ENCODE measurements around the gene IL13. TPM values are rescaled to one million over a fixed set of nuclear protein-coding genes. Genes with fewer than 3 reads are reported as not detected.
A peak's percentile ranks its signal among the peaks of the same experiment; 100 is the strongest.
"Not testable (repeated sequence)": the region's sequence is repeated elsewhere in the genome, so short reads cannot be mapped to it uniquely, and the experiment has no call there.

Gene IL13
- total and polyA plus RNA-seq, 5 donors from 2014 or later: 0.84 TPM; not detected in 4

DNA sequence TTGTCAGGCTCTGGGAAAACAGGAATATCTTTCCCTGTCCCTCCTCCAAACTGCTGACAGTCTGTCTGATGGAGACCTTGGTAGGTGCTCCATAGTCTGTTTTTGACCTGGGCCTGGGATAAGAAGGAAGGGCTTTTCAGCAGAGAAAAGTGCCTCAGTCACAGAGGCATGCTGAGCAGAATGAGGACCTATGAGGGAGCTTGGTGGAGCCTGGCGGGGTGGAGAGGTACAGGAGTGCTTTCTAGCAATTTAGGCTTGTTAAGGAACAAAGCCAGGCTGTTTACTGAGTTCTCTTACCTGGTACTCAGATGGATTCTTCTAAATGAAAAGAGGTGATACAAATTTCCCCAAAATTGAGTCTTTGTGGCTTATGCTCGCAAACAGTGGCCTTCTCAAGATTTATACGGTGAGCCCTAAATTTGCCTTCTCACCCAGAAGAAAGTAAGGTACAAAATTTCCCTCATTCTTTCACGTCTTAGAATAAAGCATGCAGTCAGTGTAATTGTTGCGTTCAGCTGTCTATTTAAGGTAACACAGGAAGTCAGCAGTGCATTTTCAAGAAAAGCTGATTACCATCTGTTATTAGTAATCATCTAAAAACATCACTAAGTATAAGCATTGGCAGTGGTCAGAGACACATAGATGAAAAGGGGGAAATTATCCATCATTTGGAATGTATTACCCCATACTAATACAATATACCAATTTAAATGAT is 28.6 kb upstream of the IL13 start:
- Histone ChIP-seq H3K36me3 (ENCODE audit: control insufficient read depth, insufficient read depth, low read length) (peaks cover 4% of the 10 kb centered on the region), H3K9me3 (ENCODE audit: control insufficient read depth in 2 of 2, low read length in 2 of 2) (no peaks in the 10 kb centered on the region), H3K4me3 (ENCODE audit: low read depth, low read length) (peak overlapping the region; percentile 21), H3K4me1 (ENCODE audit: control insufficient read depth, insufficient read depth, low read length, poor library complexity, severe bottlenecking) (peaks cover 9% of the 10 kb centered on the region), H3K27ac (ENCODE audit: insufficient read depth, low read length, poor library complexity, severe bottlenecking) (peak overlapping the region; percentile 34), H3K27me3 (ENCODE audit: control insufficient read depth, insufficient read depth, low read length) (no peaks in the 10 kb centered on the region)
- no peaks in the 10 kb centered on the region for H3K9me3 Mint-ChIP-seq
- H3K27ac Mint-ChIP-seq: peak overlapping the region; percentile 55 to 75 (median 74)
- H3K36me3 Mint-ChIP-seq: peaks cover 37% of the 10 kb centered on the region
- H3K4me1 Mint-ChIP-seq: peaks cover 6 to 32% (median 21%) of the 10 kb centered on the region in 4 donors
- peak in 2 of 3 donors; percentile 1 to 17 for DNase-seq
- peak; percentile 62 to 72 for ATAC-seq (ENCODE audit: low read depth in 2 of 2)
- no peak overlapping the region for H3K4me3 Mint-ChIP-seq
- H3K27me3 Mint-ChIP-seq: no peaks in the 10 kb centered on the region

DNA sequence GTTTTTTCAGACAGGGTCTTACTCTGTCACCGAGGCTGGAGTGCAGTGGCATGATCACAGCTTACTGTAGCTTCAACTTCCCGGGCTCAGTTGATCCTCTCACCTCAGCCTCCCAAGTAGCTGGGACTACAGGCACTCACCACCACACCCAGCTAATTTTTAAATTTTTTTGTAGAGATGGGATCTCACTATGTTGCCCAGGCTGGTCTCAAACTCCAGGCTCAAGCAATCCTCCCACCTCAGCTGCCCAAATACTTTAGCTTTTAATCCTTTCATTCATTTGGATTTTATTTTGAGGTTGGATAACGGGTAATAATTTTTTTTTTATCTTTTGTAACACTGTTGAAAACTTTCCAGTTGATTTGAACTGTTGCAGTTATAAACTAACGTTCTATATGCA is 24.4 kb upstream of the IL13 start:
- H3K36me3 Mint-ChIP-seq: peaks cover 44% of the 10 kb centered on the region

DNA sequence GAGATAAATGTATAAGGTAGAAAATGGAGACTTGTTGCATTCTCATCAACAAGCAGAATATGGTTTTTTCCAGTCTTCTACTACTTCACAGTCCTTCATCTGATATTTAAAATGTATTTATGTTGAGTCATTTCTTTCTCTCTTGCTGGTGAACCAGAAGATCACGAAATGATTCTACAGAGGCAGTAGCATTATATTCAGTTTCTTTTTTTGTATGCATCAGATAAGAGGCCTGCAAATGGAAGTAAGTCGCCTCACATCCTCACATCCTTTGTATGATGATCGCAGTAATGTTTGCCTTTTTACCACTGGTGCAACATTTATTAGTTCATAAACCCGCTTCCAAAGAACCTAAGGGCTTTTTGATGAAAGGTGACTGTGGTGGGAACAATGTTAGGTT is 22.1 kb upstream of the IL13 start:
- Histone ChIP-seq H3K27ac (ENCODE audit: insufficient read depth, low read length, poor library complexity, severe bottlenecking) (no peak overlapping the region), H3K4me3 (ENCODE audit: low read depth, low read length) (no peak overlapping the region), H3K9me3 (ENCODE audit: control insufficient read depth in 2 of 2, low read length in 2 of 2) (no peaks in the 10 kb centered on the region), H3K4me1 (ENCODE audit: control insufficient read depth, insufficient read depth, low read length, poor library complexity, severe bottlenecking) (peaks cover 9% of the 10 kb centered on the region), H3K27me3 (ENCODE audit: control insufficient read depth, insufficient read depth, low read length) (no peaks in the 10 kb centered on the region), H3K36me3 (ENCODE audit: control insufficient read depth, insufficient read depth, low read length) (peaks cover 34% of the 10 kb centered on the region)
- ATAC-seq (ENCODE audit: low read depth in 2 of 2) (peak in 1 of 2 donors; percentile 50), DNase-seq (peak in 1 of 3 donors; percentile 68)
- Mint-ChIP-seq H3K9me3 (no peaks in the 10 kb centered on the region), H3K27ac (peak overlapping the region in 1 of 3 donors; percentile 15), H3K27me3 (no peaks in the 10 kb centered on the region), H3K4me3 (no peak overlapping the region), H3K36me3 (peaks cover 42% of the 10 kb centered on the region), H3K4me1 (peaks cover 8 to 20% (median 13%) of the 10 kb centered on the region in 4 donors)

More for the DNA sequence above, 24.4 kb upstream of the IL13 start:
- not testable (repeated sequence) for H3K27me3 Mint-ChIP-seq; H3K4me3 Mint-ChIP-seq; H3K27ac Mint-ChIP-seq; H3K27ac ChIP-seq (ENCODE audit: insufficient read depth, low read length, poor library complexity, severe bottlenecking); H3K27me3 ChIP-seq (ENCODE audit: control insufficient read depth, insufficient read depth, low read length); H3K9me3 ChIP-seq (ENCODE audit: control insufficient read depth in 2 of 2, low read length in 2 of 2); H3K4me3 ChIP-seq (ENCODE audit: low read depth, low read length); ATAC-seq (ENCODE audit: low read depth in 2 of 2); H3K9me3 Mint-ChIP-seq; DNase-seq
- H3K36me3 ChIP-seq (ENCODE audit: control insufficient read depth, insufficient read depth, low read length): peaks cover 14% of the 10 kb centered on the region
- peaks cover 14 to 32% (median 24%) of the 10 kb centered on the region in 4 donors for H3K4me1 Mint-ChIP-seq
- H3K4me1 ChIP-seq (ENCODE audit: control insufficient read depth, insufficient read depth, low read length, poor library complexity, severe bottlenecking): peaks cover 18% of the 10 kb centered on the region

DNA sequence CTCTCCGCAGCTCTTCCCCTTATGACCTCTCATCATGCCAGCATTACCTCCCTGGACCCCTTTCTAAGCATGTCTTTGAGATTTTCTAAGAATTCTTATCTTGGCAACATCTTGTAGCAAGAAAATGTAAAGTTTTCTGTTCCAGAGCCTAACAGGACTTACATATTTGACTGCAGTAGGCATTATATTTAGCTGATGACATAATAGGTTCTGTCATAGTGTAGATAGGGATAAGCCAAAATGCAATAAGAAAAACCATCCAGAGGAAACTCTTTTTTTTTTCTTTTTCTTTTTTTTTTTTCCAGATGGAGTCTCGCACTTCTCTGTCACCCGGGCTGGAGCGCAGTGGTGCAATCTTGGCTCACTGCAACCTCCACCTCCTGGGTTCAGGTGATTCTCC is 20.7 kb upstream of the IL13 start:
- H3K4me1 Mint-ChIP-seq: peaks cover 8 to 20% (median 13%) of the 10 kb centered on the region in 4 donors
- Histone ChIP-seq H3K27ac (ENCODE audit: insufficient read depth, low read length, poor library complexity, severe bottlenecking) (no peak overlapping the region), H3K4me1 (ENCODE audit: control insufficient read depth, insufficient read depth, low read length, poor library complexity, severe bottlenecking) (peaks cover 9% of the 10 kb centered on the region), H3K4me3 (ENCODE audit: low read depth, low read length) (no peak overlapping the region), H3K36me3 (ENCODE audit: control insufficient read depth, insufficient read depth, low read length) (peaks cover 48% of the 10 kb centered on the region), H3K9me3 (ENCODE audit: control insufficient read depth in 2 of 2, low read length in 2 of 2) (no peaks in the 10 kb centered on the region), H3K27me3 (ENCODE audit: control insufficient read depth, insufficient read depth, low read length) (no peaks in the 10 kb centered on the region)
- no peaks in the 10 kb centered on the region for H3K9me3 Mint-ChIP-seq
- H3K27ac Mint-ChIP-seq: no peak overlapping the region
- peaks cover 40% of the 10 kb centered on the region for H3K36me3 Mint-ChIP-seq
- H3K27me3 Mint-ChIP-seq: no peaks in the 10 kb centered on the region
- H3K4me3 Mint-ChIP-seq: no peak overlapping the region
- no peak for ATAC-seq (ENCODE audit: low read depth in 2 of 2)
- no peak for DNase-seq

DNA sequence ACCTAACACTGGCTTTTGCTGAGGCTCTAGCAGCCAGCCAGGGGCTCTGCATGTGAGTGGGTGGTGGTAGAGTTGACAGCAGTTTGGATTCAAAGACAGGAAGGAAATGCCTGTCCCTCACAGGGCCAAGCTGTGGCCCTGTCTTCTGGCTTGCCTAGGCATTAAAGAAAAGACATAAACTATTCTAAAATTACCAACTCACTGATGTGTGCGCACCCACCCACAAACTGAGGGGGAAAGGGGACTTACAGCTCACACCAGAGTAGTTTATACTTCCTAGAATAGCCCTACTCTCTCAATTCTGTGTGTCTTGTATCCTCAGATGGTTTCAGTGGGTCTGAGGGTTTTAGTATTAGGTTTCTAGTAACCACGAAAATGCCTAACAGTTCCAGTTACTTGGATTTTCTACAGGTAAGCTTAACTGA is 18.3 kb upstream of the IL13 start:
- DNase-seq: peak in 1 of 3 donors; percentile 27
- no peak overlapping the region for H3K4me3 ChIP-seq (ENCODE audit: low read depth, low read length)
- H3K36me3 ChIP-seq (ENCODE audit: control insufficient read depth, insufficient read depth, low read length): peaks cover 59% of the 10 kb centered on the region
- no peaks in the 10 kb centered on the region for H3K27me3 ChIP-seq (ENCODE audit: control insufficient read depth, insufficient read depth, low read length)
- peaks cover 9% of the 10 kb centered on the region for H3K4me1 ChIP-seq (ENCODE audit: control insufficient read depth, insufficient read depth, low read length, poor library complexity, severe bottlenecking)
- H3K9me3 Mint-ChIP-seq: no peaks in the 10 kb centered on the region
- peaks cover 8 to 15% (median 12%) of the 10 kb centered on the region in 4 donors for H3K4me1 Mint-ChIP-seq
- H3K9me3 ChIP-seq (ENCODE audit: control insufficient read depth in 2 of 2, low read length in 2 of 2): no peaks in the 10 kb centered on the region
- H3K27ac ChIP-seq (ENCODE audit: insufficient read depth, low read length, poor library complexity, severe bottlenecking): no peak overlapping the region
- H3K4me3 Mint-ChIP-seq: no peak overlapping the region
- H3K27me3 Mint-ChIP-seq: no peaks in the 10 kb centered on the region
- H3K27ac Mint-ChIP-seq: no peak overlapping the region
- no peak for ATAC-seq (ENCODE audit: low read depth in 2 of 2)
- peaks cover 54% of the 10 kb centered on the region for H3K36me3 Mint-ChIP-seq

DNA sequence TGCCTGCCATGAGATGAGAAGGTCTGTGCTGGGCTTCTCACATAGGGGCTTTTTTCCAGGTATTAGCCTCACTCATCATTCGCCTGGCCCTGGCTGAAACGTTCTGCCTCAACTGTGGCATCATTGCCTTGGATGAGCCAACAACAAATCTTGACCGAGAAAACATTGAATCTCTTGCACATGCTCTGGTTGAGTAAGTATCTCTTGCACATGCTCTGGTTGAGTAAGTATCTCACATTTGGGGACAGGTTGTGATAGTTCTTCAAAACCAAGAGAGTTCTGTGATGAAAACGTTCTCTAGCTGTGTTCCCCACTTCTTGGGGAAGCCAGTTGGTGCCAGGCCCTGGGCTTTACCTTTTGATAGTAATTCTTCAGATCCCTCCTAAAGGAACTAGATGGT is 17.4 kb upstream of the IL13 start:
- H3K4me3 ChIP-seq (ENCODE audit: low read depth, low read length): no peak overlapping the region
- no peaks in the 10 kb centered on the region for H3K9me3 ChIP-seq (ENCODE audit: control insufficient read depth in 2 of 2, low read length in 2 of 2)
- Mint-ChIP-seq H3K4me3 (no peak overlapping the region), H3K9me3 (no peaks in the 10 kb centered on the region), H3K27me3 (no peaks in the 10 kb centered on the region), H3K36me3 (peaks cover 55% of the 10 kb centered on the region), H3K4me1 (peaks cover 3 to 14% (median 10%) of the 10 kb centered on the region in 4 donors), H3K27ac (no peak overlapping the region)
- no peak for ATAC-seq (ENCODE audit: low read depth in 2 of 2)
- peaks cover 5% of the 10 kb centered on the region for H3K4me1 ChIP-seq (ENCODE audit: control insufficient read depth, insufficient read depth, low read length, poor library complexity, severe bottlenecking)
- no peak overlapping the region for H3K27ac ChIP-seq (ENCODE audit: insufficient read depth, low read length, poor library complexity, severe bottlenecking)
- H3K36me3 ChIP-seq (ENCODE audit: control insufficient read depth, insufficient read depth, low read length): peaks cover 59% of the 10 kb centered on the region
- no peaks in the 10 kb centered on the region for H3K27me3 ChIP-seq (ENCODE audit: control insufficient read depth, insufficient read depth, low read length)
- DNase-seq: no peak

DNA sequence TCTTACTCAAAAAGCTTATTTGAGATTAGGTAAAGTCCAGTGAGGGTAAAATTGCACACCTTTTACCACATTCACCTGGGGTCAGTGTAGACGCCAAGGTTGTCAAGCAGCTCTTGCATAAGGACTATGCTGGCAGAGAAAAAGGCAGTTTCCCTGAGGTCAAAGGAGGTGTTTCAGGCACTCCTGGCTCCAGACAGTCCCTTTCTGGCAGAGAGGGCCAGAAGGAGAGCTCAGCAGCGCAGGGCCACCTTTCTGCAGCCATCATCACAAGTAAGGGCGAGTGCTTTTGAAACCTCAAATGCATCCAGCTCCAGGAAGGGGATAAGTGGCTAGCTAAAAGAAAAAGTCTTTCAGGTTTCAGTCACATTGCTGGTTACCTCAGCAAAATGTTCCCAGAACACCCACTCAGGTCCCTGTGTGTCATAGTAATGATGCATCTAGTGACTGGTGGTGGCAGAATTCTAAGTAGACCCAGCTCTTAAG is 16.7 kb upstream of the IL13 start:
- Histone ChIP-seq H3K27me3 (ENCODE audit: control insufficient read depth, insufficient read depth, low read length) (no peaks in the 10 kb centered on the region), H3K36me3 (ENCODE audit: control insufficient read depth, insufficient read depth, low read length) (peaks cover 59% of the 10 kb centered on the region), H3K4me3 (ENCODE audit: low read depth, low read length) (no peak overlapping the region), H3K4me1 (ENCODE audit: control insufficient read depth, insufficient read depth, low read length, poor library complexity, severe bottlenecking) (no peaks in the 10 kb centered on the region), H3K9me3 (ENCODE audit: control insufficient read depth in 2 of 2, low read length in 2 of 2) (no peaks in the 10 kb centered on the region), H3K27ac (ENCODE audit: insufficient read depth, low read length, poor library complexity, severe bottlenecking) (no peak overlapping the region)
- H3K9me3 Mint-ChIP-seq: no peaks in the 10 kb centered on the region
- H3K27ac Mint-ChIP-seq: no peak overlapping the region
- peaks cover 0 to 10% (median 4%) of the 10 kb centered on the region in 4 donors for H3K4me1 Mint-ChIP-seq
- H3K36me3 Mint-ChIP-seq: peaks cover 54% of the 10 kb centered on the region
- no peaks in the 10 kb centered on the region for H3K27me3 Mint-ChIP-seq
- DNase-seq (no peak), ATAC-seq (ENCODE audit: low read depth in 2 of 2) (no peak)
- no peak overlapping the region for H3K4me3 Mint-ChIP-seq

DNA sequence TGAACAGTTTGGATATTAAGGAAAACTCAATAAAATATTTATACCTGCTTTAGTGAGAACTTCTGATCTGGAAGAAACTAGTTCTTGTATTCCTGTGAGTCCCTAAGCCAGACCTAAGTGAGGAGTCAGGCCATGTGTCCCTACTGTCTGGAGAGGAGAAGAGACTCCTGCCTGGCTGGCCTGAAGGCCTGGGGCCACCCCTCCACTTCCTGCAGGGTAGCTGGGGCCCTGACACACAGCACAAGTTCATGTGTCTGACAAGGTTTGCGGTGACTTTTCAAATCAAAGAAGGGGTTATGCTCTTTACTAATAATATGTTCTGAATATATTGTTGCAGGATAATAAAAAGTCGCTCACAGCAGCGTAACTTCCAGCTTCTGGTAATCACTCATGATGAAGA is 16.1 kb upstream of the IL13 start:
- peaks cover 54% of the 10 kb centered on the region for H3K36me3 Mint-ChIP-seq
- no peak for ATAC-seq (ENCODE audit: low read depth in 2 of 2)

More for the DNA sequence above, 16.1 kb upstream of the IL13 start:
- no peaks in the 10 kb centered on the region for H3K27me3 Mint-ChIP-seq
- DNase-seq: no peak
- no peaks in the 10 kb centered on the region for H3K27me3 ChIP-seq (ENCODE audit: control insufficient read depth, insufficient read depth, low read length)
- peaks cover 0 to 9% (median 4%) of the 10 kb centered on the region in 4 donors for H3K4me1 Mint-ChIP-seq
- H3K9me3 Mint-ChIP-seq: no peaks in the 10 kb centered on the region
- H3K36me3 ChIP-seq (ENCODE audit: control insufficient read depth, insufficient read depth, low read length): peaks cover 59% of the 10 kb centered on the region
- no peaks in the 10 kb centered on the region for H3K4me1 ChIP-seq (ENCODE audit: control insufficient read depth, insufficient read depth, low read length, poor library complexity, severe bottlenecking)
- H3K9me3 ChIP-seq (ENCODE audit: control insufficient read depth in 2 of 2, low read length in 2 of 2): no peaks in the 10 kb centered on the region
- no peak overlapping the region for H3K4me3 ChIP-seq (ENCODE audit: low read depth, low read length)
- no peak overlapping the region for H3K27ac ChIP-seq (ENCODE audit: insufficient read depth, low read length, poor library complexity, severe bottlenecking)
- peak overlapping the region in 1 of 3 donors; percentile 20 for H3K27ac Mint-ChIP-seq
- no peak overlapping the region for H3K4me3 Mint-ChIP-seq
